Activated T-cell treated with anti-CD3 and anti-CD28 coated beads, Interleukin-2, amount 50 U/mL, for 72 hours (primary cell): ENCODE measurements around the gene FMNL2. TPM values are rescaled to one million over a fixed set of nuclear protein-coding genes. Genes with fewer than 3 reads are reported as not detected.

Experiments used
- ATAC-seq, 2 donors: fragments of 150-1000 bp; cut with Tn5 transposase; replicated peaks in 1 of 2; 2 replicates each; pipeline ENCODE4 v1.10.0; 2021; ENCODE audit warnings: moderate library complexity in 2 of 2, mild to moderate bottlenecking in 1 of 2
- DNase-seq, 2 donors: peaks; one replicate each; pipeline ENCODE4 v3.0.0; 2021 to 2022; ENCODE audit warnings: mixed read lengths in 1 of 2
- H3K27ac Mint-ChIP-seq: one replicate; pipeline ENCODE4 v1.8.0; 2022; ENCODE audit warnings: mild to moderate bottlenecking, moderate library complexity, mixed read lengths
- H3K27me3 Mint-ChIP-seq: one replicate; pipeline ENCODE4 v1.8.0; 2022; ENCODE audit warnings: low read depth, mixed read lengths
- H3K36me3 Mint-ChIP-seq, 2 donors: one replicate each; pipeline ENCODE4 v1.8.0; 2022; ENCODE audit warnings: mixed read lengths in 2 of 2, mild to moderate bottlenecking in 1 of 2; ENCODE audit not compliant: insufficient read depth in 2 of 2
- H3K4me1 Mint-ChIP-seq: one replicate; pipeline ENCODE4 v1.8.0; 2022; ENCODE audit warnings: low read depth, mixed read lengths
- H3K4me3 Mint-ChIP-seq, 2 donors: one replicate each; pipeline ENCODE4 v1.8.0; 2022; ENCODE audit warnings: mild to moderate bottlenecking in 2 of 2, mixed read lengths in 2 of 2, moderate library complexity in 2 of 2
- H3K9me3 Mint-ChIP-seq, 2 donors: one replicate each; pipeline ENCODE4 v1.8.0; 2022; ENCODE audit warnings: mixed read lengths in 2 of 2
- total RNA-seq, 2 donors: library from RNA; stranded (reverse); gene quantifications; one replicate each; pipeline ENCODE4 v1.2.3, GENCODE V29; 2022

Gene FMNL2
- total RNA-seq, 2 donors from 2014 or later = 3.5 to 4.7 TPM

GRCh38 chr2:152432206-152432653 is 97.3 kb downstream of the FMNL2 start:
- Mint-ChIP-seq H3K9me3 (no peaks in the 10 kb centered on the region), H3K4me3 (no peak overlapping the region), H3K27ac (no peak overlapping the region), H3K36me3 (no peaks in the 10 kb centered on the region), H3K4me1 (no peaks in the 10 kb centered on the region), H3K27me3 (peaks cover 24% of the 10 kb centered on the region)
- ATAC-seq (no peak), DNase-seq (no peak)

- Mint-ChIP-seq H3K36me3 (no peaks in the 10 kb centered on the region), H3K4me1 (no peaks in the 10 kb centered on the region), H3K27ac (no peak overlapping the region), H3K4me3 (no peak overlapping the region), H3K9me3 (no peaks in the 10 kb centered on the region), H3K27me3 (peaks cover 24% of the 10 kb centered on the region)
- no peak for DNase-seq
- no peak for ATAC-seq
Measured at GRCh38 chr2:152432765-152433164, 97.8 kb downstream of the FMNL2 start.

GRCh38 chr2:152433289-152433688 is 98.3 kb downstream of the FMNL2 start:
- no peaks in the 10 kb centered on the region for H3K36me3 Mint-ChIP-seq
- ATAC-seq (no peak), DNase-seq (no peak)
- H3K9me3 Mint-ChIP-seq = no peaks in the 10 kb centered on the region
- H3K27me3 Mint-ChIP-seq = peaks cover 23% of the 10 kb centered on the region
- H3K4me1 Mint-ChIP-seq = no peaks in the 10 kb centered on the region
- H3K27ac Mint-ChIP-seq = no peak overlapping the region
- no peak overlapping the region for H3K4me3 Mint-ChIP-seq

- Mint-ChIP-seq H3K4me3 (no peak overlapping the region), H3K4me1 (no peaks in the 10 kb centered on the region), H3K27me3 (peaks cover 23% of the 10 kb centered on the region), H3K27ac (no peak overlapping the region), H3K9me3 (no peaks in the 10 kb centered on the region), H3K36me3 (no peaks in the 10 kb centered on the region)
- DNase-seq (no peak), ATAC-seq (no peak)
Measured at GRCh38 chr2:152433791-152434190, 98.8 kb downstream of the FMNL2 start.

- Mint-ChIP-seq H3K36me3 (no peaks in the 10 kb centered on the region), H3K27ac (no peak overlapping the region), H3K9me3 (no peaks in the 10 kb centered on the region), H3K4me1 (no peaks in the 10 kb centered on the region), H3K4me3 (no peak overlapping the region), H3K27me3 (peaks cover 24% of the 10 kb centered on the region)
- no peak for ATAC-seq
- no peak for DNase-seq
Measured at GRCh38 chr2:152434395-152435182, 99.6 kb downstream of the FMNL2 start.

GRCh38 chr2:152436148-152436547 is 101.2 kb downstream of the FMNL2 start:
- H3K36me3 Mint-ChIP-seq = no peaks in the 10 kb centered on the region
- H3K4me1 Mint-ChIP-seq = no peaks in the 10 kb centered on the region
- H3K4me3 Mint-ChIP-seq = no peak overlapping the region
- peaks cover 34% of the 10 kb centered on the region for H3K27me3 Mint-ChIP-seq
- ATAC-seq (no peak), DNase-seq (no peak)
- H3K9me3 Mint-ChIP-seq = no peaks in the 10 kb centered on the region
- H3K27ac Mint-ChIP-seq = no peak overlapping the region

GRCh38 chr2:152437276-152438108 is 102.5 kb downstream of the FMNL2 start:
- ATAC-seq (no peak), DNase-seq (no peak)
- H3K27me3 Mint-ChIP-seq = peaks cover 47% of the 10 kb centered on the region
- no peak overlapping the region for H3K27ac Mint-ChIP-seq
- H3K36me3 Mint-ChIP-seq = no peaks in the 10 kb centered on the region
- H3K9me3 Mint-ChIP-seq = no peaks in the 10 kb centered on the region
- no peak overlapping the region for H3K4me3 Mint-ChIP-seq
- no peaks in the 10 kb centered on the region for H3K4me1 Mint-ChIP-seq

GRCh38 chr2:152440049-152440448 is 105.1 kb downstream of the FMNL2 start:
- Mint-ChIP-seq H3K27ac (no peak overlapping the region), H3K9me3 (peaks cover 0 to 2% of the 10 kb centered on the region in 2 donors), H3K4me1 (no peaks in the 10 kb centered on the region), H3K27me3 (peaks cover 52% of the 10 kb centered on the region), H3K4me3 (no peak overlapping the region), H3K36me3 (no peaks in the 10 kb centered on the region)
- ATAC-seq = no peak
- DNase-seq = no peak

- peaks cover 48% of the 10 kb centered on the region for H3K27me3 Mint-ChIP-seq
- DNase-seq = no peak
- H3K36me3 Mint-ChIP-seq = no peaks in the 10 kb centered on the region
- no peak overlapping the region for H3K4me3 Mint-ChIP-seq
- peaks cover 0 to 2% of the 10 kb centered on the region in 2 donors for H3K9me3 Mint-ChIP-seq
- no peak overlapping the region for H3K27ac Mint-ChIP-seq
- no peak for ATAC-seq
- no peaks in the 10 kb centered on the region for H3K4me1 Mint-ChIP-seq
Measured at GRCh38 chr2:152440460-152440859, 105.5 kb downstream of the FMNL2 start.

- Mint-ChIP-seq H3K4me1 (peaks cover 13% of the 10 kb centered on the region), H3K27me3 (peaks cover 45% of the 10 kb centered on the region), H3K4me3 (no peak overlapping the region), H3K9me3 (peaks cover 0 to 2% of the 10 kb centered on the region in 2 donors), H3K27ac (no peak overlapping the region), H3K36me3 (no peaks in the 10 kb centered on the region)
- DNase-seq = no peak
- no peak for ATAC-seq
Measured at GRCh38 chr2:152441961-152442360, 107.0 kb downstream of the FMNL2 start.

GRCh38 chr2:152443771-152444170 is 108.8 kb downstream of the FMNL2 start:
- Mint-ChIP-seq H3K36me3 (no peaks in the 10 kb centered on the region), H3K27ac (no peak overlapping the region), H3K27me3 (peaks cover 42% of the 10 kb centered on the region), H3K9me3 (peaks cover 0 to 2% of the 10 kb centered on the region in 2 donors), H3K4me3 (no peak overlapping the region), H3K4me1 (peaks cover 13% of the 10 kb centered on the region)
- no peak for DNase-seq
- no peak for ATAC-seq

GRCh38 chr2:152444448-152444847 is 109.5 kb downstream of the FMNL2 start:
- no peaks in the 10 kb centered on the region for H3K36me3 Mint-ChIP-seq
- H3K4me3 Mint-ChIP-seq = no peak overlapping the region
- no peak for ATAC-seq
- no peak for DNase-seq
- H3K9me3 Mint-ChIP-seq = peaks cover 0 to 2% of the 10 kb centered on the region in 2 donors
- H3K27ac Mint-ChIP-seq = no peak overlapping the region
- peaks cover 13% of the 10 kb centered on the region for H3K4me1 Mint-ChIP-seq
- peaks cover 44% of the 10 kb centered on the region for H3K27me3 Mint-ChIP-seq

- no peak overlapping the region for H3K27ac Mint-ChIP-seq
- no peak overlapping the region for H3K4me3 Mint-ChIP-seq
- DNase-seq (no peak), ATAC-seq (no peak)
- H3K27me3 Mint-ChIP-seq = peaks cover 42% of the 10 kb centered on the region
- no peaks in the 10 kb centered on the region for H3K36me3 Mint-ChIP-seq
- H3K4me1 Mint-ChIP-seq = peaks cover 13% of the 10 kb centered on the region
- peaks cover 0 to 2% of the 10 kb centered on the region in 2 donors for H3K9me3 Mint-ChIP-seq
Measured at GRCh38 chr2:152445375-152445774, 110.4 kb downstream of the FMNL2 start.
